H9 (cell line): ENCODE results near the gene OTULIN. TPM values are rescaled to one million over a fixed set of nuclear protein-coding genes. Genes with fewer than 3 reads are reported as not detected.

Experiments used
- DNase-seq: peaks from one replicate; pipeline ENCODE4 v3.0.0-alpha.2; 2017
- H2AFZ ChIP-seq: one replicate; pipeline ENCODE4 v1.6.1; 2013; ENCODE audit warnings: mild to moderate bottlenecking, low read length, control low read depth, moderate library complexity
- H2AK5ac ChIP-seq: 2 replicates; pipeline ENCODE4 v1.6.1; 2013; ENCODE audit warnings: low read length, control low read depth, mixed read lengths; ENCODE audit not compliant: insufficient read length
- H2BK120ac ChIP-seq: one replicate; pipeline ENCODE4 v1.6.1; 2013; ENCODE audit warnings: low read depth, mild to moderate bottlenecking, low read length, control low read depth, inconsistent platforms; ENCODE audit not compliant: poor library complexity, severe bottlenecking
- H2BK12ac ChIP-seq: 2 replicates; pipeline ENCODE4 v1.6.1; 2013; ENCODE audit warnings: low read length, control low read depth, mixed read lengths, low read depth; ENCODE audit not compliant: insufficient read length
- H2BK15ac ChIP-seq: 2 replicates; pipeline ENCODE4 v1.6.1; 2013; ENCODE audit warnings: low read depth, low read length, control low read depth
- H2BK20ac ChIP-seq: one replicate; pipeline ENCODE4 v1.6.1; 2013; ENCODE audit warnings: low read depth, mild to moderate bottlenecking, low read length, control low read depth, inconsistent platforms; ENCODE audit not compliant: poor library complexity, severe bottlenecking
- H2BK5ac ChIP-seq: 2 replicates; pipeline ENCODE4 v1.6.1; 2013; ENCODE audit warnings: low read length, control low read depth, mixed read lengths; ENCODE audit not compliant: insufficient read length
- H3K14ac ChIP-seq: 2 replicates; pipeline ENCODE4 v1.6.1; 2013; ENCODE audit warnings: low read length, control low read depth; ENCODE audit not compliant: insufficient read depth
- H3K18ac ChIP-seq: 2 replicates; pipeline ENCODE4 v1.6.1; 2013; ENCODE audit warnings: low read depth, mild to moderate bottlenecking, mixed read lengths, low read length, control low read depth; ENCODE audit not compliant: insufficient read length
- H3K23ac ChIP-seq: 2 replicates; pipeline ENCODE4 v1.6.1; 2013; ENCODE audit warnings: low read length, control low read depth, mixed read lengths, low read depth; ENCODE audit not compliant: insufficient read length
- H3K23me2 ChIP-seq: 2 replicates; pipeline ENCODE4 v1.6.1; 2013; ENCODE audit warnings: low read depth, mild to moderate bottlenecking, mixed read lengths, low read length, control low read depth; ENCODE audit not compliant: insufficient read length, poor library complexity, severe bottlenecking
- H3K27ac ChIP-seq: 2 replicates; pipeline ENCODE4 v1.5.1; 2013; ENCODE audit warnings: low read length, control low read depth, mixed read lengths, low read depth; ENCODE audit not compliant: insufficient read length
- H3K27me3 ChIP-seq: 2 replicates; pipeline ENCODE4 v1.6.1; 2013; ENCODE audit warnings: low read length, control low read depth, inconsistent platforms; ENCODE audit not compliant: insufficient read depth
- H3K4ac ChIP-seq: 2 replicates; pipeline ENCODE4 v1.6.1; 2013; ENCODE audit warnings: low read depth, mild to moderate bottlenecking, control low read depth, inconsistent platforms, low read length, moderate library complexity
- H3K4me1 ChIP-seq: 2 replicates; pipeline ENCODE4 v1.6.1; 2013; ENCODE audit warnings: low read length, control low read depth, inconsistent platforms; ENCODE audit not compliant: insufficient read depth
- H3K4me2 ChIP-seq: 2 replicates; pipeline ENCODE4 v1.6.1; 2013; ENCODE audit warnings: low read length, control low read depth, mixed read lengths; ENCODE audit not compliant: insufficient read length, insufficient read depth
- H3K56ac ChIP-seq: 2 replicates; pipeline ENCODE4 v1.6.1; 2013; ENCODE audit warnings: low read depth, mild to moderate bottlenecking, mixed read lengths, low read length, control low read depth; ENCODE audit not compliant: insufficient read length
- H3K79me1 ChIP-seq: 2 replicates; pipeline ENCODE4 v1.6.1; 2013; ENCODE audit warnings: low read depth, mild to moderate bottlenecking, moderate library complexity, low read length, control low read depth, inconsistent platforms; ENCODE audit not compliant: insufficient read depth, poor library complexity, severe bottlenecking
- H3K79me2 ChIP-seq: 2 replicates; pipeline ENCODE4 v1.6.1; 2013; ENCODE audit warnings: low read length, control low read depth, inconsistent platforms; ENCODE audit not compliant: insufficient read depth
- H3K9ac ChIP-seq: 2 replicates; pipeline ENCODE4 v1.6.1; 2013; ENCODE audit warnings: low read length, control low read depth, mixed read lengths; ENCODE audit not compliant: insufficient read length; ENCODE audit errors: extremely low read depth
- H3K9me3 ChIP-seq: one replicate; pipeline ENCODE4 v1.6.1; 2013; ENCODE audit warnings: low read depth, low read length, inconsistent platforms; ENCODE audit not compliant: control insufficient read depth
- H3T11ph ChIP-seq: one replicate; pipeline ENCODE4 v1.6.1; 2013; ENCODE audit warnings: mild to moderate bottlenecking, low read length, control low read depth, inconsistent platforms
- H4K20me1 ChIP-seq: one replicate; pipeline ENCODE4 v1.6.1; 2013; ENCODE audit not compliant: control insufficient read depth, insufficient read length, insufficient read depth
- H4K5ac ChIP-seq: 2 replicates; pipeline ENCODE4 v1.6.1; 2013; ENCODE audit warnings: low read depth, mild to moderate bottlenecking, mixed read lengths, low read length, control low read depth; ENCODE audit not compliant: insufficient read length
- H4K8ac ChIP-seq: replicated peaks from 2 replicates; pipeline ENCODE4 v1.6.1; 2013; ENCODE audit warnings: low read length, control low read depth, mixed read lengths, low read depth; ENCODE audit not compliant: insufficient read length
- H4K91ac ChIP-seq: 2 replicates; pipeline ENCODE4 v1.6.1; 2013; ENCODE audit warnings: low read depth, mild to moderate bottlenecking, moderate library complexity, mixed read lengths, low read length, control low read depth; ENCODE audit not compliant: insufficient read length
- H3K27ac Mint-ChIP-seq, 3 experiments: 2 replicates in 2 of 3; 3 replicates in 1 of 3; pipeline ENCODE4 v1.8.0; 2020 to 2021; ENCODE audit warnings: mixed read lengths in 3 of 3, mild to moderate bottlenecking in 1 of 3, moderate library complexity in 1 of 3
- H3K27me3 Mint-ChIP-seq: 2 replicates; pipeline ENCODE4 v1.8.0; 2021; ENCODE audit warnings: low read depth, mild to moderate bottlenecking, moderate library complexity, mixed read lengths
- H3K36me3 Mint-ChIP-seq, 3 experiments: 2 replicates in 2 of 3; 3 replicates in 1 of 3; pipeline ENCODE4 v1.8.0; 2020 to 2021; ENCODE audit warnings: low read depth in 3 of 3, mixed read lengths in 3 of 3; ENCODE audit not compliant: insufficient read depth in 1 of 3
- H3K4me1 Mint-ChIP-seq, 2 experiments: 2 replicates each; pipeline ENCODE4 v1.8.0; 2020; ENCODE audit warnings: mixed read lengths in 2 of 2
- H3K4me3 Mint-ChIP-seq, 2 experiments: 2 replicates in 1 of 2; 3 replicates in 1 of 2; pipeline ENCODE4 v1.8.0; 2020 to 2021; ENCODE audit warnings: mild to moderate bottlenecking in 2 of 2, mixed read lengths in 2 of 2, moderate library complexity in 1 of 2
- H3K9me3 Mint-ChIP-seq, 2 experiments: 2 replicates in 1 of 2; 3 replicates in 1 of 2; pipeline ENCODE4 v1.8.0; 2020; ENCODE audit warnings: mild to moderate bottlenecking in 2 of 2, mixed read lengths in 2 of 2, moderate library complexity in 1 of 2
- WGBS: extraction: QIAGEN DNeasy Blood & Tissue Kit; methylation state at CpG from one replicate; pipeline ENCODE4 v1.1.7; 2013; ENCODE audit warnings: missing lambda C conversion rate, low lambda C conversion rate, mixed read lengths; ENCODE audit not compliant: insufficient read length; ENCODE audit errors: extremely low coverage; 5-methylcytosine and 5-hydroxymethylcytosine counted together
- total RNA-seq: library from RNA; stranded (reverse); gene quantifications from 2 replicates; pipeline ENCODE4 v1.2.1, GENCODE V29; 2021
- TF ChIP-seq, protein P1 (sequence below): fragments of 200-600 bp; sonication (generic); conservative IDR thresholded peaks from 3 replicates; pipeline ENCODE4 v1.8.0; 2021; ENCODE audit warnings: antibody characterized with exemption, mild to moderate bottlenecking

OTULIN gene
- total RNA-seq, 1 experiment from 2014 or later, result 35.8 TPM

DNA sequence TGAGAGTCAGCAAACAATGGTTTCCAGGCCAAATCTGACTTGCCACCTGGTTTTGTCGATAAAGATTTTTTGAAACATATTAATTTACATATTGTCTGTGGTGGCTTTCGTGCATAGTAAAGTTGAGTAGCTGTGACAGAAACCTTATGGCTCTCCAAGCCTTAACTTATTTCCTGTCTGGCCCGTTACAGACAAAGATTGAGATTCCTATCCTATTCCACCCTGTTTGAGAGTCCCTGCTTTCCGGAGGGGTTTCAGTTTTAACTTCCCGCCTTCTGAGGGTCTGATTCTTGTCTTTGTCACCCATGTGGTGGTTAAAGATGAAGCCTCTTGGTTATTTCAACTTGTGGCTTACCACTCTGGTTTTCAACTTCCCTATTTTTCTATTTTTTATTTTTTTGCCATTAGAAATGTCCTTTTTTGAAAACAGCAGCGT lies 11.4 kb downstream of the OTULIN start:
- Mint-ChIP-seq H3K36me3 (peaks cover 1 to 16% (median 12%) of the 10 kb centered on the region in 3 experiments; a peak in 5 of 7 replicates), H3K4me1 (peaks cover 36 to 42% of the 10 kb centered on the region in 2 experiments), H3K9me3 (no peaks in the 10 kb centered on the region), H3K27ac (no peak overlapping the region), H3K4me3 (no peak overlapping the region), H3K27me3 (no peaks in the 10 kb centered on the region)
- no peaks in the 10 kb centered on the region for H4K20me1 ChIP-seq
- H3K4ac ChIP-seq, result no peak overlapping the region
- no peak overlapping the region for H4K8ac ChIP-seq
- no peak overlapping the region for H3K4me2 ChIP-seq
- H3K14ac ChIP-seq, result no peak overlapping the region
- DNase-seq, result no peak
- H3K4me1 ChIP-seq, result peaks cover 9% of the 10 kb centered on the region; the same call in 1 of the 2 replicates
- no CpG with 5 or more reads among the region's 6 CpGs for WGBS
- H2BK20ac ChIP-seq, result no peak overlapping the region
- no peak overlapping the region for H2BK12ac ChIP-seq
- H3K9me3 ChIP-seq, result no peaks in the 10 kb centered on the region
- H3K56ac ChIP-seq, result no peak overlapping the region
- no peak overlapping the region for H3K23ac ChIP-seq
- no peak overlapping the region for H4K5ac ChIP-seq
- H3K9ac ChIP-seq, result no peak overlapping the region
- no peak overlapping the region for H2AK5ac ChIP-seq
- no peak overlapping the region for H3T11ph ChIP-seq
- no peak overlapping the region for H3K18ac ChIP-seq
- no peak overlapping the region for H2BK120ac ChIP-seq
- H3K79me1 ChIP-seq, result peaks cover 3% of the 10 kb centered on the region
- no peaks in the 10 kb centered on the region for H3K23me2 ChIP-seq
- no peak overlapping the region for H2AFZ ChIP-seq
- H4K91ac ChIP-seq, result no peak overlapping the region
- H3K27me3 ChIP-seq, result no peaks in the 10 kb centered on the region
- TF ChIP-seq, protein P1, sequence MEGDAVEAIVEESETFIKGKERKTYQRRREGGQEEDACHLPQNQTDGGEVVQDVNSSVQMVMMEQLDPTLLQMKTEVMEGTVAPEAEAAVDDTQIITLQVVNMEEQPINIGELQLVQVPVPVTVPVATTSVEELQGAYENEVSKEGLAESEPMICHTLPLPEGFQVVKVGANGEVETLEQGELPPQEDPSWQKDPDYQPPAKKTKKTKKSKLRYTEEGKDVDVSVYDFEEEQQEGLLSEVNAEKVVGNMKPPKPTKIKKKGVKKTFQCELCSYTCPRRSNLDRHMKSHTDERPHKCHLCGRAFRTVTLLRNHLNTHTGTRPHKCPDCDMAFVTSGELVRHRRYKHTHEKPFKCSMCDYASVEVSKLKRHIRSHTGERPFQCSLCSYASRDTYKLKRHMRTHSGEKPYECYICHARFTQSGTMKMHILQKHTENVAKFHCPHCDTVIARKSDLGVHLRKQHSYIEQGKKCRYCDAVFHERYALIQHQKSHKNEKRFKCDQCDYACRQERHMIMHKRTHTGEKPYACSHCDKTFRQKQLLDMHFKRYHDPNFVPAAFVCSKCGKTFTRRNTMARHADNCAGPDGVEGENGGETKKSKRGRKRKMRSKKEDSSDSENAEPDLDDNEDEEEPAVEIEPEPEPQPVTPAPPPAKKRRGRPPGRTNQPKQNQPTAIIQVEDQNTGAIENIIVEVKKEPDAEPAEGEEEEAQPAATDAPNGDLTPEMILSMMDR, result no peak
- H3K27ac ChIP-seq, result no peak overlapping the region
- no peak overlapping the region for H2BK15ac ChIP-seq
- no peak overlapping the region for H2BK5ac ChIP-seq
- H3K79me2 ChIP-seq, result peaks cover 3% of the 10 kb centered on the region; the same call in 1 of the 2 replicates
